HCT116 (cell line): ENCODE data around the gene TLR2. TPM values are rescaled to one million over a fixed set of nuclear protein-coding genes. Genes with fewer than 3 reads are reported as not detected.
A peak's percentile ranks its signal among the peaks of the same experiment; 100 is the strongest.

Experiments
- ATAC-seq: fragments of 200-7000 bp; cut with Tn5 transposase; 2 replicates; pipeline ENCODE4 v1.9.1; 2020; ENCODE audit warnings: mild to moderate bottlenecking, moderate library complexity
- BruUV-seq: library from RNA; stranded (reverse); fragments of 400-500 nt; replicated peaks from 2 replicates; lab custom pipeline; 2021; lab: Mats Ljungman, UMichigan
- CTCF ChIA-PET: fragments of 300-600 bp; sonication (Branson Sonifier 250); formaldehyde crosslinking; loops from one replicate; lab custom pipeline; 2021; ENCODE audit warnings: antibody characterized with exemption; lab: Charles Lee
- POLR2A ChIA-PET: fragments of 300-600, 350-600 bp; sonication (Branson Sonifier 250); formaldehyde crosslinking; loops from one replicate; lab custom pipeline; 2021; ENCODE audit warnings: antibody characterized with exemption; lab: Charles Lee
- RAD21 ChIA-PET, 2 experiments: fragments of 300-600 bp; sonication (Branson Sonifier 250); formaldehyde crosslinking; loops; one replicate each; lab custom pipeline; 2023; ENCODE audit warnings: low total read pairs in 2 of 2; ENCODE audit not compliant: uncharacterized antibody in 2 of 2, unreplicated experiment in 2 of 2, low non-redundant PET in 1 of 2; lab: Charles Lee
- DNase-seq: peaks from one replicate; pipeline ENCODE4 v3.0.0-alpha.2; 2010; ENCODE audit warnings: low read depth, low spot score
- H2AFZ ChIP-seq: fragments of 200-600 bp; shearing (Covaris generic), sonication (generic); 2 replicates; pipeline ENCODE4 v1.6.1; 2017; ENCODE audit warnings: low read depth, mixed run types, mixed read lengths, antibody characterized with exemption, low read length; ENCODE audit not compliant: poor library complexity, severe bottlenecking
- H3K27ac ChIP-seq: 2 replicates; pipeline ENCODE4 v1.5.1; 2012; ENCODE audit warnings: low read depth, low read length
- H3K27me3 ChIP-seq: fragments of 200-600 bp; sonication (generic); 2 replicates; pipeline ENCODE4 v1.6.1; 2016; ENCODE audit warnings: mixed run types, low read length, mixed read lengths; ENCODE audit not compliant: insufficient read depth
- H3K36me3 ChIP-seq, 2 experiments: fragments of 200-500 bp in 1 of 2; fragments of 200-600 bp in 1 of 2; sonication (Bioruptor generic) in 1 of 2; sonication (generic) in 1 of 2; 2 replicates each; pipeline versions ENCODE4 v1.5.1 to v1.6.1; 2014 to 2016; ENCODE audit warnings: low read length in 2 of 2, inconsistent platforms in 1 of 2, mixed read lengths in 1 of 2, mixed run types in 1 of 2; ENCODE audit not compliant: insufficient read depth in 2 of 2, control insufficient read depth in 1 of 2
- H3K4me1 ChIP-seq, 2 experiments: fragments of 200-600 bp in 1 of 2; sonication (generic) in 1 of 2; 2 replicates each; pipeline versions ENCODE4 v1.5.1 to v1.6.1; 2012 to 2017; ENCODE audit warnings: low read length in 2 of 2, inconsistent platforms in 1 of 2, mild to moderate bottlenecking in 1 of 2, mixed read lengths in 1 of 2, mixed run types in 1 of 2, moderate library complexity in 1 of 2; ENCODE audit not compliant: insufficient read depth in 2 of 2, control insufficient read depth in 1 of 2
- H3K4me2 ChIP-seq: fragments of 200-600 bp; sonication (generic); 2 replicates; pipeline ENCODE4 v1.6.1; 2017; ENCODE audit warnings: mixed run types, low read length, mixed read lengths
- H3K4me3 ChIP-seq, 2 experiments: fragments of 200-600 bp in 1 of 2; sonication (generic) in 1 of 2; replicated peaks in 1 of 2; 2 replicates each; pipeline ENCODE4 v1.5.1; 2011 to 2016; ENCODE audit warnings: low read length in 2 of 2, control low read depth in 1 of 2, low read depth in 1 of 2, mild to moderate bottlenecking in 1 of 2, mixed read lengths in 1 of 2, mixed run types in 1 of 2
- H3K79me2 ChIP-seq: fragments of 200-600 bp; sonication (generic); 2 replicates; pipeline ENCODE4 v1.6.1; 2017; ENCODE audit warnings: mild to moderate bottlenecking, mixed run types, low read length, moderate library complexity, mixed read lengths; ENCODE audit not compliant: insufficient read depth
- H3K9ac ChIP-seq: fragments of 200-600 bp; sonication (generic); 2 replicates; pipeline ENCODE4 v1.6.1; 2016; ENCODE audit warnings: low read length, mixed read lengths
- H3K9me2 ChIP-seq: fragments of 200-600 bp; sonication (generic), shearing (Covaris generic); 2 replicates; pipeline ENCODE4 v1.6.1; 2017; ENCODE audit warnings: mixed run types, mild to moderate bottlenecking, moderate library complexity; ENCODE audit not compliant: insufficient read depth
- H3K9me3 ChIP-seq, 2 experiments: fragments of 200-500 bp in 1 of 2; fragments of 200-600 bp in 1 of 2; sonication (Bioruptor generic) in 1 of 2; sonication (generic) in 1 of 2; 2 replicates each; pipeline ENCODE4 v1.6.1; 2014 to 2017; ENCODE audit warnings: low read length in 2 of 2, mixed read lengths in 2 of 2, inconsistent platforms in 1 of 2, low read depth in 1 of 2, mild to moderate bottlenecking in 1 of 2, mixed run types in 1 of 2, moderate library complexity in 1 of 2; ENCODE audit not compliant: control insufficient read depth in 1 of 2, insufficient read depth in 1 of 2
- H4K20me1 ChIP-seq: fragments of 200-600 bp; sonication (generic), shearing (Covaris generic); 2 replicates; pipeline ENCODE4 v1.6.1; 2017; ENCODE audit warnings: mixed run types, mild to moderate bottlenecking, moderate library complexity; ENCODE audit not compliant: insufficient read depth
- ATF3 ChIP-seq: IDR thresholded peaks from 2 replicates; pipeline ENCODE4 v1.6.1; 2012
- CEBPB ChIP-seq: IDR thresholded peaks from 2 replicates; pipeline ENCODE4 v1.6.1; 2012; ENCODE audit warnings: low read depth
- CTCF ChIP-seq, 3 experiments: fragments of 200-600 bp in 1 of 3; sonication (generic) in 1 of 3; IDR thresholded peaks in 2 of 3; conservative IDR thresholded peaks in 1 of 3; 2 replicates each; pipeline ENCODE4 v1.5.1; 2012 to 2017; ENCODE audit warnings: low read depth in 2 of 3, low read length in 2 of 3, antibody characterized with exemption in 1 of 3, borderline replicate concordance in 1 of 3, control low read depth in 1 of 3, mild to moderate bottlenecking in 1 of 3, mixed read lengths in 1 of 3, mixed run types in 1 of 3, moderate library complexity in 1 of 3; ENCODE audit not compliant: insufficient read depth in 1 of 3
- ELF1 ChIP-seq: IDR thresholded peaks from 2 replicates; pipeline ENCODE4 v1.6.1; 2012; ENCODE audit warnings: low read depth, borderline replicate concordance
- EZH2 ChIP-seq: fragments of 200-600 bp; sonication (generic); IDR thresholded peaks from 2 replicates; pipeline ENCODE4 v1.6.1; 2017; ENCODE audit warnings: antibody characterized with exemption, mixed run types
- FOSL1 ChIP-seq: IDR thresholded peaks from 2 replicates; pipeline ENCODE4 v1.6.1; 2012; ENCODE audit warnings: low read depth
- POLR2A ChIP-seq: IDR thresholded peaks from 2 replicates; pipeline ENCODE4 v1.7.0; 2011; ENCODE audit warnings: borderline replicate concordance; ENCODE audit not compliant: insufficient read depth, insufficient read length; ENCODE audit errors: extremely low read depth
- POLR2AphosphoS5 ChIP-seq: IDR thresholded peaks from 2 replicates; pipeline ENCODE4 v1.6.1; 2011; ENCODE audit warnings: mild to moderate bottlenecking, low read depth, low read length, moderate library complexity
- RAD21 ChIP-seq: IDR thresholded peaks from 2 replicates; pipeline ENCODE4 v1.6.1; 2012; ENCODE audit warnings: low read depth, mild to moderate bottlenecking
- TCF7L2 ChIP-seq: IDR thresholded peaks from 2 replicates; pipeline ENCODE4 v1.7.0; 2011; ENCODE audit warnings: borderline replicate concordance, inconsistent platforms; ENCODE audit not compliant: insufficient read depth, insufficient read length; ENCODE audit errors: extremely low read depth
- ZBTB33 ChIP-seq: IDR thresholded peaks from 2 replicates; pipeline ENCODE4 v1.6.1; 2011; ENCODE audit warnings: mild to moderate bottlenecking, low read length, moderate library complexity; ENCODE audit not compliant: insufficient replicate concordance; ENCODE audit errors: extremely low read depth
- ZFX ChIP-seq: fragments of 450-650 bp; IDR thresholded peaks from 2 replicates; pipeline ENCODE4 v1.6.1; 2017
- ZNF274 ChIP-seq: fragments of 200-500 bp; sonication (Bioruptor generic); IDR thresholded peaks from 2 replicates; pipeline ENCODE4 v1.6.1; 2014; ENCODE audit warnings: mild to moderate bottlenecking, low read depth, low read length, inconsistent platforms
- intact Hi-C: fragments of 100-400 bp; cut with micrococcal nuclease; formaldehyde crosslinking; loops from 2 replicates; pipeline ENCODE4 v1.10.0; 2022
- total RNA-seq: library from RNA; stranded (reverse); gene quantifications from one replicate; pipeline ENCODE4 v1.2.1, GENCODE V29; 2021; ENCODE audit not compliant: unreplicated experiment

The TLR2 gene
- total RNA-seq, 1 experiment from 2014 or later, result 0.12 TPM

GRCh38 chr4:153679486-153679885, 4.6 kb upstream of the TLR2 start:
- ChIA-PET POLR2A (no interaction called here), RAD21 (no interaction called here), CTCF (no interaction called here)
- Histone ChIP-seq H3K79me2 (no peaks in the 10 kb centered on the region), H3K9me2 (no peaks in the 10 kb centered on the region), H3K27ac (no peak overlapping the region), H3K4me2 (no peak overlapping the region), H2AFZ (no peak overlapping the region), H4K20me1 (no peaks in the 10 kb centered on the region), H3K9ac (no peak overlapping the region), H3K4me3 (no peak overlapping the region), H3K27me3 (no peaks in the 10 kb centered on the region), H3K4me1 (peaks cover 0 to 9% of the 10 kb centered on the region in 2 experiments; a peak in 1 of 4 replicates), H3K36me3 (no peaks in the 10 kb centered on the region), H3K9me3 (no peaks in the 10 kb centered on the region)
- intact Hi-C loops, result no loop called here
- DNase-seq (no peak), ATAC-seq (0 out of 2 replicates have a peak, but pooled peaks have one; percentile 30)
- no TSS peak for BruUV-seq
- TF ChIP-seq FOSL1, result no peak
- no peak for TF ChIP-seq POLR2AphosphoS5
- TF ChIP-seq ELF1, result no peak
- no peak for TF ChIP-seq CTCF (IDR thresholded peaks at IDR 0.05 in 2 of 3, conservative IDR thresholded peaks at IDR 0.05 in 1 of 3; ENCODE audit: borderline replicate concordance in 1 of 3, insufficient read depth in 1 of 3, low read depth in 2 of 3, low read length in 2 of 3)
- no peak for TF ChIP-seq EZH2
- no peak for TF ChIP-seq ZNF274
- TF ChIP-seq CEBPB, result no peak
- no peak for TF ChIP-seq TCF7L2

GRCh38 chr4:153683763-153684181, 308 bp upstream of the TLR2 start:
- intact Hi-C loops, result no loop called here
- CTCF ChIA-PET, result no interaction called here
- no peak overlapping the region for H3K9ac ChIP-seq
- H3K9me3 ChIP-seq, result peaks cover 0 to 10% of the 10 kb centered on the region in 2 experiments; a peak in 2 of 4 replicates
- no peak for DNase-seq
- H3K27ac ChIP-seq, result no peak overlapping the region
- H2AFZ ChIP-seq, result no peak overlapping the region
- H3K4me2 ChIP-seq, result no peak overlapping the region
- no peaks in the 10 kb centered on the region for H3K27me3 ChIP-seq
- POLR2A ChIA-PET, result no interaction called here
- H3K79me2 ChIP-seq, result no peaks in the 10 kb centered on the region
- H3K4me1 ChIP-seq, result no peaks in the 10 kb centered on the region
- BruUV-seq, result no TSS peak
- ATAC-seq, result no peak
- no peaks in the 10 kb centered on the region for H3K9me2 ChIP-seq
- H3K36me3 ChIP-seq, result no peaks in the 10 kb centered on the region
- no peaks in the 10 kb centered on the region for H4K20me1 ChIP-seq
- no peak for TF ChIP-seq RAD21
- no peak for TF ChIP-seq POLR2A
- TF ChIP-seq POLR2AphosphoS5, result no peak
- no peak for TF ChIP-seq ZBTB33
- no peak for TF ChIP-seq CTCF (IDR thresholded peaks at IDR 0.05 in 2 of 3, conservative IDR thresholded peaks at IDR 0.05 in 1 of 3; ENCODE audit: borderline replicate concordance in 1 of 3, insufficient read depth in 1 of 3, low read depth in 2 of 3, low read length in 2 of 3)
- TF ChIP-seq EZH2, result no peak
- no peak for TF ChIP-seq ZFX
- TF ChIP-seq CEBPB, result no peak
- no peak for TF ChIP-seq ATF3
- no peak for TF ChIP-seq FOSL1
- TF ChIP-seq ELF1, result no peak
- H3K4me3 ChIP-seq, result no peak overlapping the region
- RAD21 ChIA-PET, result no interaction called here
